Measurements from ENCODE around the gene TMEM53. TPM values are rescaled to one million over a fixed set of nuclear protein-coding genes. Genes with fewer than 3 reads are reported as not detected.

TMEM53 gene
- total RNA-seq, 1 experiment from 2014 or later = 6.2 TPM

- Histone ChIP-seq H4K8ac (replicated peaks; ENCODE audit: insufficient read length, low read depth, low read length) (no peak overlapping the region), H3K18ac (ENCODE audit: insufficient read length, low read depth, low read length) (no peak overlapping the region), H3K4me2 (ENCODE audit: insufficient read depth, insufficient read length, low read length) (no peak overlapping the region), H2BK5ac (ENCODE audit: insufficient read length, low read length) (no peak overlapping the region), H3K79me2 (ENCODE audit: insufficient read depth, low read length) (no peaks in the 10 kb centered on the region), H4K20me1 (ENCODE audit: control insufficient read depth, insufficient read depth, insufficient read length) (no peaks in the 10 kb centered on the region), H3K56ac (ENCODE audit: insufficient read length, low read depth, low read length) (no peak overlapping the region), H3K23me2 (ENCODE audit: insufficient read length, low read depth, low read length, poor library complexity, severe bottlenecking) (peaks cover under 1% of the 10 kb centered on the region), H4K91ac (ENCODE audit: insufficient read length, low read depth, low read length) (no peak overlapping the region), H3K4me1 (ENCODE audit: insufficient read depth, low read length) (no peaks in the 10 kb centered on the region), H3K4ac (ENCODE audit: low read depth, low read length) (no peak overlapping the region), H3T11ph (ENCODE audit: low read length) (no peak overlapping the region), H3K27ac (ENCODE audit: insufficient read length, low read depth, low read length) (no peak overlapping the region), H3K23ac (ENCODE audit: insufficient read length, low read depth, low read length) (no peak overlapping the region), H2BK12ac (ENCODE audit: insufficient read length, low read depth, low read length) (no peak overlapping the region), H3K14ac (ENCODE audit: insufficient read depth, low read length) (no peak overlapping the region), H3K9me3 (ENCODE audit: control insufficient read depth, low read depth, low read length) (no peaks in the 10 kb centered on the region), H3K27me3 (ENCODE audit: insufficient read depth, low read length) (no peaks in the 10 kb centered on the region), H3K79me1 (ENCODE audit: insufficient read depth, low read depth, low read length, poor library complexity, severe bottlenecking) (peaks cover 4% of the 10 kb centered on the region), H4K5ac (ENCODE audit: insufficient read length, low read depth, low read length) (no peak overlapping the region), H2AK5ac (ENCODE audit: insufficient read length, low read length) (no peak overlapping the region), H2AFZ (ENCODE audit: low read length) (no peak overlapping the region), H3K9ac (ENCODE audit: extremely low read depth, insufficient read length, low read length) (no peak overlapping the region), H2BK15ac (ENCODE audit: low read depth, low read length) (no peak overlapping the region), H2BK120ac (ENCODE audit: low read depth, low read length, poor library complexity, severe bottlenecking) (no peak overlapping the region), H2BK20ac (ENCODE audit: low read depth, low read length, poor library complexity, severe bottlenecking) (no peak overlapping the region)
- no peaks in the 10 kb centered on the region for H3K9me3 Mint-ChIP-seq
- H3K4me3 Mint-ChIP-seq = no peak overlapping the region
- no peak for TF ChIP-seq CTCF (conservative IDR thresholded peaks at IDR 0.05)
- WGBS (ENCODE audit: extremely low coverage, insufficient read length, low lambda C conversion rate) = no CpG with 5 or more reads among the region's 27 CpGs
- H3K4me1 Mint-ChIP-seq = peaks cover 8 to 9% of the 10 kb centered on the region in 2 experiments
- no peaks in the 10 kb centered on the region for H3K27me3 Mint-ChIP-seq (ENCODE audit: low read depth)
- H3K36me3 Mint-ChIP-seq (ENCODE audit: insufficient read depth in 1 of 3, low read depth in 3 of 3) = peaks cover 33 to 88% (median 83%) of the 10 kb centered on the region in 3 experiments
- DNase-seq = no peak
- H3K27ac Mint-ChIP-seq = peak overlapping the region in 1 of 3 experiments; percentile 53; a peak in 1 of 7 replicates
Measured at GRCh38 chr1:44637702-44638411, 36.4 kb downstream of the TMEM53 start.
